Adipocyte (in vitro differentiated cells): ENCODE measurements around the gene MUC5AC.
"Not testable (repeated sequence)": the region's sequence is repeated elsewhere in the genome, so short reads cannot be mapped to it uniquely, and the experiment has no call there.

Source experiments
- DNase-seq: peaks from one replicate; pipeline ENCODE4 v3.0.0-alpha.2; 2015; ENCODE audit warnings: low read depth
- H3K27me3 ChIP-seq: replicated peaks from 2 replicates; pipeline ENCODE4 v1.7.0; 2013; ENCODE audit warnings: mild to moderate bottlenecking, low read length, moderate library complexity; ENCODE audit not compliant: control insufficient read depth, insufficient read depth
- H3K36me3 ChIP-seq: 2 replicates; pipeline ENCODE4 v1.7.0; 2013; ENCODE audit warnings: low read length, mild to moderate bottlenecking, moderate library complexity; ENCODE audit not compliant: control insufficient read depth, insufficient read depth, severe bottlenecking
- H3K4me1 ChIP-seq: 2 replicates; pipeline ENCODE4 v1.7.0; 2013; ENCODE audit warnings: mild to moderate bottlenecking, low read length, moderate library complexity; ENCODE audit not compliant: control insufficient read depth, insufficient read depth
- H3K4me3 ChIP-seq: 2 replicates; pipeline ENCODE4 v1.7.0; 2013; ENCODE audit warnings: mild to moderate bottlenecking, low read length, moderate library complexity
- H3K9ac ChIP-seq: 2 replicates; pipeline ENCODE4 v1.7.0; 2013; ENCODE audit warnings: mild to moderate bottlenecking, low read length, moderate library complexity
- H3K9me3 ChIP-seq: 2 replicates; pipeline ENCODE4 v1.7.0; 2013; ENCODE audit warnings: mild to moderate bottlenecking, low read length, moderate library complexity; ENCODE audit not compliant: control insufficient read depth

The MUC5AC gene

GRCh38 chr11:1191786-1192470 lies 34.2 kb downstream of the MUC5AC start:
- H3K9ac ChIP-seq, DNase-seq, H3K36me3 ChIP-seq, H3K4me1 ChIP-seq, H3K4me3 ChIP-seq, H3K9me3 ChIP-seq: not testable (repeated sequence)
- H3K27me3 ChIP-seq = peaks cover 31% of the 10 kb centered on the region

- Histone ChIP-seq H3K27me3 (peaks cover 29% of the 10 kb centered on the region), H3K9ac (no peak overlapping the region), H3K4me3 (no peak overlapping the region), H3K4me1 (no peaks in the 10 kb centered on the region), H3K36me3 (no peaks in the 10 kb centered on the region), H3K9me3 (no peaks in the 10 kb centered on the region)
- DNase-seq = no peak
Observed at GRCh38 chr11:1192741-1193325, 35.1 kb downstream of the MUC5AC start.

- Histone ChIP-seq H3K4me3 (no peak overlapping the region), H3K27me3 (peaks cover 33% of the 10 kb centered on the region), H3K9ac (no peak overlapping the region)
Observed at GRCh38 chr11:1193326-1194230, 35.8 kb downstream of the MUC5AC start.

GRCh38 chr11:1194231-1194976 lies 36.7 kb downstream of the MUC5AC start:
- no peak for DNase-seq
- peaks cover 31% of the 10 kb centered on the region for H3K27me3 ChIP-seq
- H3K36me3 ChIP-seq = no peaks in the 10 kb centered on the region
- H3K4me3 ChIP-seq = no peak overlapping the region
- no peak overlapping the region for H3K9ac ChIP-seq
- H3K9me3 ChIP-seq = no peaks in the 10 kb centered on the region
- no peaks in the 10 kb centered on the region for H3K4me1 ChIP-seq

More at GRCh38 chr11:1193326-1194230, 35.8 kb downstream of the MUC5AC start:
- DNase-seq = no peak
- Histone ChIP-seq H3K9me3 (no peaks in the 10 kb centered on the region), H3K4me1 (no peaks in the 10 kb centered on the region), H3K36me3 (no peaks in the 10 kb centered on the region)

- Histone ChIP-seq H3K9me3 (no peaks in the 10 kb centered on the region), H3K36me3 (no peaks in the 10 kb centered on the region), H3K4me1 (no peaks in the 10 kb centered on the region), H3K27me3 (peaks cover 30% of the 10 kb centered on the region), H3K4me3 (no peak overlapping the region), H3K9ac (no peak overlapping the region)
- DNase-seq = no peak
Observed at GRCh38 chr11:1194977-1195681, 37.4 kb downstream of the MUC5AC start.

GRCh38 chr11:1195682-1196515 lies 38.1 kb downstream of the MUC5AC start:
- DNase-seq = no peak
- no peaks in the 10 kb centered on the region for H3K36me3 ChIP-seq
- no peak overlapping the region for H3K4me3 ChIP-seq
- peaks cover 30% of the 10 kb centered on the region for H3K27me3 ChIP-seq
- H3K4me1 ChIP-seq = no peaks in the 10 kb centered on the region
- H3K9me3 ChIP-seq = no peaks in the 10 kb centered on the region
- no peak overlapping the region for H3K9ac ChIP-seq

GRCh38 chr11:1196516-1197391 lies 39.0 kb downstream of the MUC5AC start:
- Histone ChIP-seq H3K4me1 (no peaks in the 10 kb centered on the region), H3K9ac (no peak overlapping the region), H3K4me3 (no peak overlapping the region)

GRCh38 chr11:1197431-1197885 lies 39.7 kb downstream of the MUC5AC start:
- no peak overlapping the region for H3K9ac ChIP-seq

More at GRCh38 chr11:1196516-1197391, 39.0 kb downstream of the MUC5AC start:
- Histone ChIP-seq H3K36me3 (no peaks in the 10 kb centered on the region), H3K9me3 (no peaks in the 10 kb centered on the region), H3K27me3 (peaks cover 38% of the 10 kb centered on the region)
- DNase-seq = no peak

GRCh38 chr11:1197886-1198560 lies 40.3 kb downstream of the MUC5AC start:
- no peaks in the 10 kb centered on the region for H3K9me3 ChIP-seq
- H3K36me3 ChIP-seq = no peaks in the 10 kb centered on the region
- DNase-seq = no peak
- H3K27me3 ChIP-seq = peaks cover 39% of the 10 kb centered on the region
- no peak overlapping the region for H3K9ac ChIP-seq
- H3K4me3 ChIP-seq = no peak overlapping the region
- H3K4me1 ChIP-seq = no peaks in the 10 kb centered on the region

More at GRCh38 chr11:1197431-1197885, 39.7 kb downstream of the MUC5AC start:
- Histone ChIP-seq H3K36me3 (no peaks in the 10 kb centered on the region), H3K27me3 (peaks cover 41% of the 10 kb centered on the region), H3K4me1 (no peaks in the 10 kb centered on the region), H3K4me3 (no peak overlapping the region), H3K9me3 (no peaks in the 10 kb centered on the region)
- no peak for DNase-seq
